Measurements from ENCODE around the gene ABCA7.
A peak's percentile ranks its signal among the peaks of the same experiment; 100 is the strongest.

Gene ABCA7

GRCh38 chr19:1064661-1065605, 25.0 kb downstream of the ABCA7 start:
- H3K4me1 ChIP-seq (ENCODE audit: low read length) = peaks cover 25% of the 10 kb centered on the region
- no peaks in the 10 kb centered on the region for H3K9me3 ChIP-seq (ENCODE audit: insufficient read depth, low read length)
- no peaks in the 10 kb centered on the region for H3K27me3 ChIP-seq (ENCODE audit: low read depth, low read length)
- no peak overlapping the region for H2AFZ ChIP-seq (ENCODE audit: low read depth, low read length)
- peaks cover 10% of the 10 kb centered on the region for H3K36me3 ChIP-seq (replicated peaks; ENCODE audit: low read depth, low read length)
- peak overlapping the region; percentile 51 for H3K4me3 ChIP-seq (ENCODE audit: low read length)
- peak overlapping the region; percentile 56 for H3K4me2 ChIP-seq (ENCODE audit: low read length)
- H4K20me1 ChIP-seq (ENCODE audit: insufficient read depth, low read length) = no peaks in the 10 kb centered on the region
- H3K79me2 ChIP-seq (ENCODE audit: low read length) = peaks cover 24% of the 10 kb centered on the region
- H3K27ac ChIP-seq (ENCODE audit: low read length) = no peak overlapping the region
- H3K9ac ChIP-seq (ENCODE audit: low read length) = peak overlapping the region; percentile 25; the same call in 1 of the 2 replicates
- no peak for TF ChIP-seq EZH2phosphoT487 (IDR thresholded peaks at IDR 0.05; ENCODE audit: low read depth)
- peak; percentile 54 for TF ChIP-seq CTCF (IDR thresholded peaks at IDR 0.05; ENCODE audit: low read depth, low read length)

GRCh38 chr19:1065606-1066109, 25.8 kb downstream of the ABCA7 start:
- H3K27ac ChIP-seq (ENCODE audit: low read length) = no peak overlapping the region
- peaks cover 11% of the 10 kb centered on the region for H3K36me3 ChIP-seq (replicated peaks; ENCODE audit: low read depth, low read length)
- no peak overlapping the region for H3K4me2 ChIP-seq (ENCODE audit: low read length)
- peaks cover 26% of the 10 kb centered on the region for H3K79me2 ChIP-seq (ENCODE audit: low read length)
- no peaks in the 10 kb centered on the region for H3K9me3 ChIP-seq (ENCODE audit: insufficient read depth, low read length)
- TF ChIP-seq CTCF (IDR thresholded peaks at IDR 0.05; ENCODE audit: low read depth, low read length) = no peak
- TF ChIP-seq EZH2phosphoT487 (IDR thresholded peaks at IDR 0.05; ENCODE audit: low read depth) = no peak
- H3K27me3 ChIP-seq (ENCODE audit: low read depth, low read length) = no peaks in the 10 kb centered on the region
- peaks cover 25% of the 10 kb centered on the region for H3K4me1 ChIP-seq (ENCODE audit: low read length)
- no peak overlapping the region for H3K4me3 ChIP-seq (ENCODE audit: low read length)
- no peak overlapping the region for H2AFZ ChIP-seq (ENCODE audit: low read depth, low read length)
- no peaks in the 10 kb centered on the region for H4K20me1 ChIP-seq (ENCODE audit: insufficient read depth, low read length)
- H3K9ac ChIP-seq (ENCODE audit: low read length) = no peak overlapping the region

GRCh38 chr19:1066251-1066747, 26.4 kb downstream of the ABCA7 start:
- H2AFZ ChIP-seq (ENCODE audit: low read depth, low read length) = no peak overlapping the region
- H3K9ac ChIP-seq (ENCODE audit: low read length) = peak overlapping the region; percentile 93
- H3K27me3 ChIP-seq (ENCODE audit: low read depth, low read length) = no peaks in the 10 kb centered on the region
- peak overlapping the region; percentile 98 for H3K4me2 ChIP-seq (ENCODE audit: low read length)
- TF ChIP-seq EZH2phosphoT487 (IDR thresholded peaks at IDR 0.05; ENCODE audit: low read depth) (no peak), CTCF (IDR thresholded peaks at IDR 0.05; ENCODE audit: low read depth, low read length) (no peak)
- no peaks in the 10 kb centered on the region for H4K20me1 ChIP-seq (ENCODE audit: insufficient read depth, low read length)
- H3K4me3 ChIP-seq (ENCODE audit: low read length) = peak overlapping the region; percentile 95
- H3K27ac ChIP-seq (ENCODE audit: low read length) = no peak overlapping the region
- peaks cover 15% of the 10 kb centered on the region for H3K36me3 ChIP-seq (replicated peaks; ENCODE audit: low read depth, low read length)
- peaks cover 25% of the 10 kb centered on the region for H3K4me1 ChIP-seq (ENCODE audit: low read length)
- no peaks in the 10 kb centered on the region for H3K9me3 ChIP-seq (ENCODE audit: insufficient read depth, low read length)
- H3K79me2 ChIP-seq (ENCODE audit: low read length) = peaks cover 31% of the 10 kb centered on the region

GRCh38 chr19:1066748-1067340, 26.9 kb downstream of the ABCA7 start, which contains the start of gene ARHGAP45:
Gene ARHGAP45 (plus strand): TSS chr19:1067167. CDS start chr19:1067406, 239 bp downstream.
- Histone ChIP-seq H3K9me3 (ENCODE audit: insufficient read depth, low read length) (no peaks in the 10 kb centered on the region), H3K36me3 (replicated peaks; ENCODE audit: low read depth, low read length) (peaks cover 15% of the 10 kb centered on the region), H3K27me3 (ENCODE audit: low read depth, low read length) (no peaks in the 10 kb centered on the region), H3K4me2 (ENCODE audit: low read length) (peak within 1 kb of the TSS; percentile 98), H3K79me2 (ENCODE audit: low read length) (peaks cover 31% of the 10 kb centered on the region), H3K4me3 (ENCODE audit: low read length) (peak within 1 kb of the TSS; percentile 95), H3K27ac (ENCODE audit: low read length) (peak within 1 kb of the TSS; percentile 77), H4K20me1 (ENCODE audit: insufficient read depth, low read length) (no peaks in the 10 kb centered on the region), H3K4me1 (ENCODE audit: low read length) (peaks cover 25% of the 10 kb centered on the region), H3K9ac (ENCODE audit: low read length) (peak within 1 kb of the TSS; percentile 93), H2AFZ (ENCODE audit: low read depth, low read length) (no peak within 1 kb of the TSS)
- TF ChIP-seq EZH2phosphoT487 (IDR thresholded peaks at IDR 0.05; ENCODE audit: low read depth) (no peak), CTCF (IDR thresholded peaks at IDR 0.05; ENCODE audit: low read depth, low read length) (no peak)

Data from OCI-LY3 (cell line).